HEK293 (cell line): ENCODE measurements around the gene ZNF763.

ENCODE experiments used
- BCL11B ChIP-seq: fragments of 450-650 bp; formaldehyde crosslinking; IDR thresholded peaks from 2 replicates; pipeline ENCODE4 v1.5.1; 2016; ENCODE audit warnings: low read depth, missing biosample characterization, missing genetic modification characterization
- KLF9 ChIP-seq: fragments of 450-650 bp; formaldehyde crosslinking; IDR thresholded peaks from 2 replicates; pipeline ENCODE4 v1.5.1; 2016; ENCODE audit warnings: missing biosample characterization, missing genetic modification characterization, low read depth
- SP2 ChIP-seq: fragments of 450-650 bp; formaldehyde crosslinking; IDR thresholded peaks from 2 replicates; pipeline ENCODE4 v1.5.1; 2016; ENCODE audit warnings: missing biosample characterization, missing genetic modification characterization
- SP3 ChIP-seq: fragments of 450-650 bp; formaldehyde crosslinking; IDR thresholded peaks from 2 replicates; pipeline ENCODE4 v1.5.1; 2016; ENCODE audit warnings: missing biosample characterization, missing genetic modification characterization
- YY1 ChIP-seq: fragments of 450-650 bp; formaldehyde crosslinking; IDR thresholded peaks from 2 replicates; pipeline ENCODE4 v1.5.1; 2018; ENCODE audit warnings: missing biosample characterization, missing genetic modification characterization
- ZBTB17 ChIP-seq: fragments of 450-650 bp; formaldehyde crosslinking; IDR thresholded peaks from 2 replicates; pipeline ENCODE4 v1.5.1; 2016; ENCODE audit warnings: missing biosample characterization, missing genetic modification characterization
- ZBTB20 ChIP-seq: fragments of 450-650 bp; formaldehyde crosslinking; IDR thresholded peaks from 2 replicates; pipeline ENCODE4 v1.5.1; 2016; ENCODE audit warnings: missing biosample characterization, missing genetic modification characterization
- ZBTB7A ChIP-seq: fragments of 450-650 bp; formaldehyde crosslinking; IDR thresholded peaks from 2 replicates; pipeline ENCODE4 v1.5.1; 2016; ENCODE audit warnings: low read depth, missing biosample characterization, missing genetic modification characterization
- ZBTB8A ChIP-seq: fragments of 450-650 bp; formaldehyde crosslinking; IDR thresholded peaks from 2 replicates; pipeline ENCODE4 v1.5.1; 2016; ENCODE audit warnings: missing biosample characterization, missing genetic modification characterization
- ZFP37 ChIP-seq: fragments of 450-650 bp; formaldehyde crosslinking; IDR thresholded peaks from 2 replicates; pipeline ENCODE4 v1.5.1; 2016; ENCODE audit warnings: missing biosample characterization, missing genetic modification characterization
- ZNF223 ChIP-seq: fragments of 450-650 bp; formaldehyde crosslinking; IDR thresholded peaks from 2 replicates; pipeline ENCODE4 v1.5.1; 2016; ENCODE audit warnings: missing biosample characterization, missing genetic modification characterization
- ZNF335 ChIP-seq: fragments of 450-650 bp; formaldehyde crosslinking; conservative IDR thresholded peaks from 2 replicates; pipeline ENCODE4 v1.5.1; 2016; ENCODE audit warnings: missing biosample characterization, missing genetic modification characterization
- ZNF366 ChIP-seq: fragments of 450-650 bp; formaldehyde crosslinking; conservative IDR thresholded peaks from 2 replicates; pipeline ENCODE4 v1.5.1; 2016; ENCODE audit warnings: missing biosample characterization, missing genetic modification characterization
- ZNF391 ChIP-seq: fragments of 450-650 bp; formaldehyde crosslinking; IDR thresholded peaks from 2 replicates; pipeline ENCODE4 v1.5.1; 2016; ENCODE audit warnings: low read depth, missing biosample characterization, missing genetic modification characterization, borderline replicate concordance
- ZNF510 ChIP-seq: fragments of 450-650 bp; formaldehyde crosslinking; IDR thresholded peaks from 2 replicates; pipeline ENCODE4 v1.5.1; 2018; ENCODE audit warnings: mild to moderate bottlenecking, missing genetic modification characterization, missing biosample characterization; ENCODE audit not compliant: insufficient replicate concordance
- ZNF600 ChIP-seq: fragments of 450-650 bp; formaldehyde crosslinking; IDR thresholded peaks from 2 replicates; pipeline ENCODE4 v1.5.1; 2016; ENCODE audit warnings: missing biosample characterization, missing genetic modification characterization
- ZNF624 ChIP-seq: fragments of 450-650 bp; formaldehyde crosslinking; IDR thresholded peaks from 2 replicates; pipeline ENCODE4 v1.5.1; 2017; ENCODE audit warnings: missing biosample characterization, missing genetic modification characterization
- ZNF629 ChIP-seq: fragments of 450-650 bp; formaldehyde crosslinking; IDR thresholded peaks from 2 replicates; pipeline ENCODE4 v1.5.1; 2017; ENCODE audit warnings: missing biosample characterization, missing genetic modification characterization
- ZNF670 ChIP-seq: fragments of 450-650 bp; formaldehyde crosslinking; IDR thresholded peaks from 2 replicates; pipeline ENCODE4 v1.5.1; 2016; ENCODE audit warnings: missing biosample characterization, missing genetic modification characterization, low read depth
- ZXDB ChIP-seq: fragments of 450-650 bp; formaldehyde crosslinking; IDR thresholded peaks from 2 replicates; pipeline ENCODE4 v1.5.1; 2016; ENCODE audit warnings: missing biosample characterization, missing genetic modification characterization
- TF ChIP-seq, protein P1 (sequence below): fragments of 450-650 bp; formaldehyde crosslinking; conservative IDR thresholded peaks from 2 replicates; pipeline ENCODE4 v1.5.1; 2016; ENCODE audit warnings: low read depth, missing biosample characterization, missing genetic modification characterization
- TF ChIP-seq, protein P2 (sequence below): fragments of 450-650 bp; formaldehyde crosslinking; IDR thresholded peaks from 2 replicates; pipeline ENCODE4 v1.5.1; 2016; ENCODE audit warnings: missing biosample characterization, missing genetic modification characterization
- TF ChIP-seq, protein P3 (sequence below): fragments of 450-650 bp; formaldehyde crosslinking; IDR thresholded peaks from 2 replicates; pipeline ENCODE4 v1.5.1; 2016; ENCODE audit warnings: missing biosample characterization, missing genetic modification characterization
- TF ChIP-seq, protein P4 (sequence below): sonication (generic); formaldehyde crosslinking; IDR thresholded peaks from 2 replicates; pipeline ENCODE4 v1.8.1; 2022; ENCODE audit warnings: mild to moderate bottlenecking, moderate library complexity, missing genetic modification reagents
- TF ChIP-seq, protein P5 (sequence below): fragments of 450-650 bp; formaldehyde crosslinking; IDR thresholded peaks from 2 replicates; pipeline ENCODE4 v1.5.1; 2016; ENCODE audit warnings: missing biosample characterization, missing genetic modification characterization
- TF ChIP-seq, protein P6 (sequence below): fragments of 450-650 bp; formaldehyde crosslinking; IDR thresholded peaks from 2 replicates; pipeline ENCODE4 v1.5.1; 2016; ENCODE audit warnings: missing biosample characterization, missing genetic modification characterization

Gene ZNF763

DNA sequence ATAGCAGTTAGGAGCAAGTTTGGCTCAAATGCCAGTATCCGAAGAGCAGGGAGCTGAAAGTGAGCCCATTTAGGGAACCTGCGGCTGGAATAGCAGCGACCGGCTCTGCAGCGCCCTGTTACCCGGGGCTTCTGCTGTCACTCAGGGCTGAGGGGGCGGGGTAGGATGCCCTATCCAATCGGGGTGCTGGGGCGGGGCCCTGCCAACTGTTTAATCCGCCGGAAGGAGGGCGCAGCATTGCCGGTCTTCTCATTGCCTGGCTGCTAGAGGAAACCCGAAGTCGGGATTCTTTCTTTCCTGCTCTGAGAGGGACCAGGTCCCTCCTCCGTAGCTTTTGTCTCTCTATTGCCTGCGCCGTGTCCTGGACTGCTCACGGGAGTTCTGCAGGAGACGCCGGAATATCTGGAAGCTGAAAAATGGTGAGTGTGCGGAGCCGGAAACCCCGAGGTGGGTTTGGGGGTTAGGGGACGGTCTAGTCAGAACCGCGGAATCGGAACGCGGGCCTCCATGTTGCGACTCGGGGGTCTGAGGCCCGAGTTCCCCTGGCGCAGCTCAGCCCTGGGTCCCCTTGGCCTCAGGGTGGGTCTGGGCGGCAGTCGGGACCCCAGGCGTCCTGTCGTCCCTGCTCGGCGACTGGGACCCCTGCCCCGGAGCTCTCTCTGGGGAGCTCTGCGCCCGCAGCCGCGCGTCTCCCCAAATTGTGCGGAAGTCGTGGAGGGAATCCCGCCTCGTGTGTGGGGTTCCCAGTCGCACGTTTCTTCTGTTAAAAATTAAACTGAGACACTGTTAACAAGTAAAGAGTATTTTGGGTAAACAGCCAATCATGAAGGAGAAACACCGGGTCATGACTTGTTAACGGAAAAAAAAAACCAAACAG lies 22.8 kb downstream of the ZNF763 start (continued):
- TF ChIP-seq, protein P1, sequence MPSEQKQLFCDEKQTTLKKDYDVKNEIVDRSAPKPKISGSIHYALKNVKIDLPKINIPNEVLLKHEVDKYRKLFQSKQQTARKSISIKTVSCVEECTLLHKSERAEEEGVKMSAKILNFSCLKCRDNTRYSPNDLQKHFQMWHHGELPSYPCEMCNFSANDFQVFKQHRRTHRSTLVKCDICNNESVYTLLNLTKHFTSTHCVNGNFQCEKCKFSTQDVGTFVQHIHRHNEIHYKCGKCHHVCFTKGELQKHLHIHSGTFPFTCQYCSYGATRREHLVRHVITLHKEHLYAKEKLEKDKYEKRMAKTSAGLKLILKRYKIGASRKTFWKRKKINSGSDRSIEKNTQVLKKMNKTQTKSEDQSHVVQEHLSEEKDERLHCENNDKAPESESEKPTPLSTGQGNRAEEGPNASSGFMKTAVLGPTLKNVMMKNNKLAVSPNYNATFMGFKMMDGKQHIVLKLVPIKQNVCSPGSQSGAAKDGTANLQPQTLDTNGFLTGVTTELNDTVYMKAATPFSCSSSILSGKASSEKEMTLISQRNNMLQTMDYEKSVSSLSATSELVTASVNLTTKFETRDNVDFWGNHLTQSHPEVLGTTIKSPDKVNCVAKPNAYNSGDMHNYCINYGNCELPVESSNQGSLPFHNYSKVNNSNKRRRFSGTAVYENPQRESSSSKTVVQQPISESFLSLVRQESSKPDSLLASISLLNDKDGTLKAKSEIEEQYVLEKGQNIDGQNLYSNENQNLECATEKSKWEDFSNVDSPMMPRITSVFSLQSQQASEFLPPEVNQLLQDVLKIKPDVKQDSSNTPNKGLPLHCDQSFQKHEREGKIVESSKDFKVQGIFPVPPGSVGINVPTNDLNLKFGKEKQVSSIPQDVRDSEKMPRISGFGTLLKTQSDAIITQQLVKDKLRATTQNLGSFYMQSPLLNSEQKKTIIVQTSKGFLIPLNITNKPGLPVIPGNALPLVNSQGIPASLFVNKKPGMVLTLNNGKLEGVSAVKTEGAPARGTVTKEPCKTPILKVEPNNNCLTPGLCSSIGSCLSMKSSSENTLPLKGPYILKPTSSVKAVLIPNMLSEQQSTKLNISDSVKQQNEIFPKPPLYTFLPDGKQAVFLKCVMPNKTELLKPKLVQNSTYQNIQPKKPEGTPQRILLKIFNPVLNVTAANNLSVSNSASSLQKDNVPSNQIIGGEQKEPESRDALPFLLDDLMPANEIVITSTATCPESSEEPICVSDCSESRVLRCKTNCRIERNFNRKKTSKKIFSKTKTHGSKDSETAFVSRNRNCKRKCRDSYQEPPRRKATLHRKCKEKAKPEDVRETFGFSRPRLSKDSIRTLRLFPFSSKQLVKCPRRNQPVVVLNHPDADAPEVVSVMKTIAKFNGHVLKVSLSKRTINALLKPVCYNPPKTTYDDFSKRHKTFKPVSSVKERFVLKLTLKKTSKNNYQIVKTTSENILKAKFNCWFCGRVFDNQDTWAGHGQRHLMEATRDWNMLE (tag by site-specific recombination) = peak; percentile 35; the same call in 1 of the 2 replicates
- TF ChIP-seq ZBTB20 (tag by site-specific recombination) (peak; percentile 90), ZNF629 (tag by site-specific recombination) (0 out of 2 replicates have a peak, but pooled peaks have one; percentile 23), ZFP37 (tag by site-specific recombination) (peak; percentile 20; the same call in 1 of the 2 replicates), YY1 (no peak), ZNF510 (peak; percentile 28), BCL11B (tag by site-specific recombination) (no peak), ZBTB7A (tag by site-specific recombination) (0 out of 2 replicates have a peak, but pooled peaks have one; percentile 70), ZNF366 (tag by site-specific recombination) (peak; percentile 87), ZNF600 (tag by site-specific recombination) (peak; percentile 58; the same call in 1 of the 2 replicates), ZNF223 (tag by site-specific recombination) (0 out of 2 replicates have a peak, but pooled peaks have one; percentile 53), ZNF624 (tag by site-specific recombination) (no peak), ZBTB8A (tag by site-specific recombination) (peak; percentile 58), ZNF335 (tag by site-specific recombination) (peak; percentile 93), ZNF670 (tag by site-specific recombination) (no peak), ZXDB (tag by site-specific recombination) (peak; percentile 42; the same call in 1 of the 2 replicates), ZNF391 (tag by site-specific recombination) (no peak), ZBTB17 (peak; percentile 67), SP3 (peak; percentile 66), KLF9 (peak; percentile 10; the same call in 1 of the 2 replicates), SP2 (tag by site-specific recombination) (peak; percentile 92)
- TF ChIP-seq, protein P2, sequence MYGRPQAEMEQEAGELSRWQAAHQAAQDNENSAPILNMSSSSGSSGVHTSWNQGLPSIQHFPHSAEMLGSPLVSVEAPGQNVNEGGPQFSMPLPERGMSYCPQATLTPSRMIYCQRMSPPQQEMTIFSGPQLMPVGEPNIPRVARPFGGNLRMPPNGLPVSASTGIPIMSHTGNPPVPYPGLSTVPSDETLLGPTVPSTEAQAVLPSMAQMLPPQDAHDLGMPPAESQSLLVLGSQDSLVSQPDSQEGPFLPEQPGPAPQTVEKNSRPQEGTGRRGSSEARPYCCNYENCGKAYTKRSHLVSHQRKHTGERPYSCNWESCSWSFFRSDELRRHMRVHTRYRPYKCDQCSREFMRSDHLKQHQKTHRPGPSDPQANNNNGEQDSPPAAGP (tag by site-specific recombination) = peak; percentile 45; the same call in 1 of the 2 replicates
- TF ChIP-seq, protein P3, sequence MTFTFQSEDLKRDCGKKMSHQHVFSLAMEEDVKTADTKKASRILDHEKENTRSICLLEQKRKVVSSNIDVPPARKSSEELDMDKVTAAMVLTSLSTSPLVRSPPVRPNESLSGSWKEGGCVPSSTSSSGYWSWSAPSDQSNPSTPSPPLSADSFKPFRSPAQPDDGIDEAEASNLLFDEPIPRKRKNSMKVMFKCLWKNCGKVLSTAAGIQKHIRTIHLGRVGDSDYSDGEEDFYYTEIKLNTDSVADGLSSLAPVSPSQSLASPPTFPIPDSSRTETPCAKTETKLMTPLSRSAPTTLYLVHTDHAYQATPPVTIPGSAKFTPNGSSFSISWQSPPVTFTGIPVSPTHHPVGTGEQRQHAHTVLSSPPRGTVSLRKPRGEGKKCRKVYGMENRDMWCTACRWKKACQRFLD (tag by site-specific recombination) = no peak
- TF ChIP-seq, protein P4, sequence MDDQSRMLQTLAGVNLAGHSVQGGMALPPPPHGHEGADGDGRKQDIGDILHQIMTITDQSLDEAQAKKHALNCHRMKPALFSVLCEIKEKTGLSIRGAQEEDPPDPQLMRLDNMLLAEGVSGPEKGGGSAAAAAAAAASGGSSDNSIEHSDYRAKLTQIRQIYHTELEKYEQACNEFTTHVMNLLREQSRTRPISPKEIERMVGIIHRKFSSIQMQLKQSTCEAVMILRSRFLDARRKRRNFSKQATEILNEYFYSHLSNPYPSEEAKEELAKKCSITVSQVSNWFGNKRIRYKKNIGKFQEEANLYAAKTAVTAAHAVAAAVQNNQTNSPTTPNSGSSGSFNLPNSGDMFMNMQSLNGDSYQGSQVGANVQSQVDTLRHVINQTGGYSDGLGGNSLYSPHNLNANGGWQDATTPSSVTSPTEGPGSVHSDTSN = no peak
- TF ChIP-seq, protein P5, sequence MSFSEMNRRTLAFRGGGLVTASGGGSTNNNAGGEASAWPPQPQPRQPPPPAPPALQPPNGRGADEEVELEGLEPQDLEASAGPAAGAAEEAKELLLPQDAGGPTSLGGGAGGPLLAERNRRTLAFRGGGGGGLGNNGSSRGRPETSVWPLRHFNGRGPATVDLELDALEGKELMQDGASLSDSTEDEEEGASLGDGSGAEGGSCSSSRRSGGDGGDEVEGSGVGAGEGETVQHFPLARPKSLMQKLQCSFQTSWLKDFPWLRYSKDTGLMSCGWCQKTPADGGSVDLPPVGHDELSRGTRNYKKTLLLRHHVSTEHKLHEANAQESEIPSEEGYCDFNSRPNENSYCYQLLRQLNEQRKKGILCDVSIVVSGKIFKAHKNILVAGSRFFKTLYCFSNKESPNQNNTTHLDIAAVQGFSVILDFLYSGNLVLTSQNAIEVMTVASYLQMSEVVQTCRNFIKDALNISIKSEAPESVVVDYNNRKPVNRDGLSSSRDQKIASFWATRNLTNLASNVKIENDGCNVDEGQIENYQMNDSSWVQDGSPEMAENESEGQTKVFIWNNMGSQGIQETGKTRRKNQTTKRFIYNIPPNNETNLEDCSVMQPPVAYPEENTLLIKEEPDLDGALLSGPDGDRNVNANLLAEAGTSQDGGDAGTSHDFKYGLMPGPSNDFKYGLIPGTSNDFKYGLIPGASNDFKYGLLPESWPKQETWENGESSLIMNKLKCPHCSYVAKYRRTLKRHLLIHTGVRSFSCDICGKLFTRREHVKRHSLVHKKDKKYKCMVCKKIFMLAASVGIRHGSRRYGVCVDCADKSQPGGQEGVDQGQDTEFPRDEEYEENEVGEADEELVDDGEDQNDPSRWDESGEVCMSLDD (tag by site-specific recombination) = peak; percentile 65
- TF ChIP-seq, protein P6, sequence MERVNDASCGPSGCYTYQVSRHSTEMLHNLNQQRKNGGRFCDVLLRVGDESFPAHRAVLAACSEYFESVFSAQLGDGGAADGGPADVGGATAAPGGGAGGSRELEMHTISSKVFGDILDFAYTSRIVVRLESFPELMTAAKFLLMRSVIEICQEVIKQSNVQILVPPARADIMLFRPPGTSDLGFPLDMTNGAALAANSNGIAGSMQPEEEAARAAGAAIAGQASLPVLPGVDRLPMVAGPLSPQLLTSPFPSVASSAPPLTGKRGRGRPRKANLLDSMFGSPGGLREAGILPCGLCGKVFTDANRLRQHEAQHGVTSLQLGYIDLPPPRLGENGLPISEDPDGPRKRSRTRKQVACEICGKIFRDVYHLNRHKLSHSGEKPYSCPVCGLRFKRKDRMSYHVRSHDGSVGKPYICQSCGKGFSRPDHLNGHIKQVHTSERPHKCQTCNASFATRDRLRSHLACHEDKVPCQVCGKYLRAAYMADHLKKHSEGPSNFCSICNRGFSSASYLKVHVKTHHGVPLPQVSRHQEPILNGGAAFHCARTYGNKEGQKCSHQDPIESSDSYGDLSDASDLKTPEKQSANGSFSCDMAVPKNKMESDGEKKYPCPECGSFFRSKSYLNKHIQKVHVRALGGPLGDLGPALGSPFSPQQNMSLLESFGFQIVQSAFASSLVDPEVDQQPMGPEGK (tag by site-specific recombination) = no peak
